ENCODE measurements around the gene C17orf58. TPM values are rescaled to one million over a fixed set of nuclear protein-coding genes. Genes with fewer than 3 reads are reported as not detected.
A peak's percentile ranks its signal among the peaks of the same experiment; 100 is the strongest.

The C17orf58 gene
- total and polyA plus RNA-seq, 2 of the 4 experiments (the other 2 are of a cell fraction), result 7.2 to 10.2 TPM

DNA sequence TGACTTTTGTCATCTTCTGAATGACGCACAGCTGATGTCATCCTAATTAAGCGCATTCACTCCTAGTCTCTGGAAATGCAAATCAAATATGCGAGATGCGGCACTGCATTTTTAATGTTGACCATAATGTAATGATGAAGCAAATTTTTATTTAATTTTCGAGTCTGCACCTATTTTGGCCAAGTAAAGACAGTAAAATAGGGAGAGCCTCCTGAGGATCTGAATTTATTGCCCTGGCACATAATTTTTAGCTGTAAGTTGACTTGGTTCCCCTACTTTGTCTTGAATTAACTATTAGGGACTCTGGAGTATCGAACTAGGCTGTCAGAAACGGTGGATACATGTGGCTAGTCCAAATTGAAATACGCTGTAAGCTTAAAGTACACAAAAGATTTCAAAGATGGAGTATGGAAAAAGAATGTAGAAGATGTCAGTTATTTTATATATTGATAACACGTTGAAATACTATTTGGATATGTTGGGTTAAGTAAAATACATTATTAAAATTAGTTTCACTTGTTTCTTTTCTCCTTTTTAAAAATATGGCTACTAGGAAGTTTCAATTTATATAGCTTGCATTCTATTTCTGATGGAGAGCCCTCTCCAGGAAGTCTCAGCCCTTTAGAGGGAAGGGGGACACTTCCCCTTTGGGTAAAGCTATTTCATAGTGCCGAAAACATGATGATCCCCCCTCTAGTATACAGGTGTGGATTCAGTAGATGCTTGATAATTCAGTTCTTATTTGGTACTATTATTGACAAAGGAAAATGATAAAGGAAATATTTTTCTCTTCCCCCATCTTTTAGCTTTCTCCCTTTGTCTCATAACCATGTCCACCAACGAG, 40.3 kb upstream of the C17orf58 start:
- no peak for ATAC-seq (ENCODE audit: low read depth)
- peak overlapping the region; percentile 15; the same call in 1 of the 2 replicates for H3K18ac ChIP-seq (ENCODE audit: low read depth, low read length)
- BruUV-seq (replicated peaks), result no TSS peak
- no peak for TF ChIP-seq MAZ (IDR thresholded peaks at IDR 0.05; ENCODE audit: borderline replicate concordance, low read depth, low read length)
- TF ChIP-seq POLR2A (IDR thresholded peaks at IDR 0.05; ENCODE audit: low read depth, low read length), result no peak
- TF ChIP-seq SMC3 (IDR thresholded peaks at IDR 0.05; ENCODE audit: low read depth, low read length), result no peak
- TF ChIP-seq RAD21 (IDR thresholded peaks at IDR 0.05; ENCODE audit: low read length), result no peak
- no peak for TF ChIP-seq CHD1 (IDR thresholded peaks at IDR 0.05; ENCODE audit: low read depth, low read length)
- TF ChIP-seq, protein P1, sequence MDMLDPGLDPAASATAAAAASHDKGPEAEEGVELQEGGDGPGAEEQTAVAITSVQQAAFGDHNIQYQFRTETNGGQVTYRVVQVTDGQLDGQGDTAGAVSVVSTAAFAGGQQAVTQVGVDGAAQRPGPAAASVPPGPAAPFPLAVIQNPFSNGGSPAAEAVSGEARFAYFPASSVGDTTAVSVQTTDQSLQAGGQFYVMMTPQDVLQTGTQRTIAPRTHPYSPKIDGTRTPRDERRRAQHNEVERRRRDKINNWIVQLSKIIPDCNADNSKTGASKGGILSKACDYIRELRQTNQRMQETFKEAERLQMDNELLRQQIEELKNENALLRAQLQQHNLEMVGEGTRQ (IDR thresholded peaks at IDR 0.05; ENCODE audit: low read depth, low read length), result no peak
- no peak for TF ChIP-seq NFE2L2 (IDR thresholded peaks at IDR 0.05; ENCODE audit: low read depth, low read length)
- TF ChIP-seq MXI1 (IDR thresholded peaks at IDR 0.05; ENCODE audit: borderline replicate concordance, low read depth, low read length), result no peak
- TF ChIP-seq RCOR1 (IDR thresholded peaks at IDR 0.05; ENCODE audit: insufficient replicate concordance, low read length), result no peak
- TF ChIP-seq RFX5 (IDR thresholded peaks at IDR 0.05; ENCODE audit: low read depth, low read length), result no peak
- TF ChIP-seq FOS (IDR thresholded peaks at IDR 0.05; ENCODE audit: low read depth, low read length), result no peak
- no peak for TF ChIP-seq CEBPB (IDR thresholded peaks at IDR 0.05; ENCODE audit: low read depth, low read length)
- TF ChIP-seq, protein P2, sequence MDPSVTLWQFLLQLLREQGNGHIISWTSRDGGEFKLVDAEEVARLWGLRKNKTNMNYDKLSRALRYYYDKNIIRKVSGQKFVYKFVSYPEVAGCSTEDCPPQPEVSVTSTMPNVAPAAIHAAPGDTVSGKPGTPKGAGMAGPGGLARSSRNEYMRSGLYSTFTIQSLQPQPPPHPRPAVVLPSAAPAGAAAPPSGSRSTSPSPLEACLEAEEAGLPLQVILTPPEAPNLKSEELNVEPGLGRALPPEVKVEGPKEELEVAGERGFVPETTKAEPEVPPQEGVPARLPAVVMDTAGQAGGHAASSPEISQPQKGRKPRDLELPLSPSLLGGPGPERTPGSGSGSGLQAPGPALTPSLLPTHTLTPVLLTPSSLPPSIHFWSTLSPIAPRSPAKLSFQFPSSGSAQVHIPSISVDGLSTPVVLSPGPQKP (IDR thresholded peaks at IDR 0.05; ENCODE audit: borderline replicate concordance, low read depth, low read length), result no peak
- TF ChIP-seq BHLHE40 (IDR thresholded peaks at IDR 0.05; ENCODE audit: low read depth, low read length), result no peak

More for the DNA sequence above, 40.3 kb upstream of the C17orf58 start:
- peak overlapping the region in 1 of 2 experiments; percentile 7; a peak in 3 of 4 replicates for H4K8ac ChIP-seq (ENCODE audit: low read depth in 2 of 2, low read length in 2 of 2)
- peak overlapping the region; percentile 73 for H2AK9ac ChIP-seq (replicated peaks; ENCODE audit: low read depth, low read length, poor library complexity)
- H2BK15ac ChIP-seq (ENCODE audit: low read depth, low read length), result no peak overlapping the region
- H3K27ac ChIP-seq (ENCODE audit: insufficient read depth, low read length), result peak overlapping the region; percentile 75
- peak overlapping the region; percentile 43 for H2BK5ac ChIP-seq (ENCODE audit: low read depth, low read length, poor library complexity, severe bottlenecking)
- H2BK20ac ChIP-seq (ENCODE audit: low read depth, low read length), result no peak overlapping the region
- DNase-seq, result peak; percentile 59
- POLR2A ChIA-PET (ENCODE audit: unreplicated experiment), result no interaction called here
- H3K79me1 ChIP-seq (ENCODE audit: low read depth in 1 of 2, low read length in 2 of 2), result peaks cover 18 to 33% of the 10 kb centered on the region in 2 experiments
- no peaks in the 10 kb centered on the region for H3K9me1 ChIP-seq (ENCODE audit: insufficient read depth, low read length)
- peak overlapping the region; percentile 67 for H3K56ac ChIP-seq (ENCODE audit: extremely low read depth, insufficient read depth, low read length)
- no peaks in the 10 kb centered on the region for H4K20me1 ChIP-seq (ENCODE audit: insufficient read depth, low read length)
- peak overlapping the region; percentile 86; the same call in 1 of the 2 replicates for H4K5ac ChIP-seq (ENCODE audit: low read depth, low read length)
- peak overlapping the region; percentile 14; the same call in 1 of the 2 replicates for H3K4ac ChIP-seq (ENCODE audit: low read depth, low read length)
- H3K4me1 ChIP-seq (ENCODE audit: control insufficient read depth, insufficient read depth, low read length), result no peaks in the 10 kb centered on the region; the same call in 1 of the 2 replicates
- dilution Hi-C loops (cut with HindIII; ENCODE audit: low sequenced_read_pairs, unreplicated experiment), result no loop called here
- H3K4me2 ChIP-seq (ENCODE audit: low read depth, low read length), result peak overlapping the region; percentile 99
- CTCF ChIA-PET, result interaction anchor here (0.8 kb wide), 1 partner anchor 319 kb away, joined by 3 read pairs; no protein-coding TSS in a partner anchor
- no peak overlapping the region for H2BK120ac ChIP-seq (ENCODE audit: low read depth, low read length)
- peak overlapping the region; percentile 91 for H2AFZ ChIP-seq (replicated peaks; ENCODE audit: low read length, poor library complexity)
- no peak overlapping the region for H4K91ac ChIP-seq (ENCODE audit: insufficient read depth, low read depth, low read length)
- H3K4me3 ChIP-seq (ENCODE audit: insufficient read depth, low read depth, low read length), result peak overlapping the region; percentile 93
- peak overlapping the region; percentile 69 for H3K9ac ChIP-seq (ENCODE audit: low read depth, low read length)
- intact Hi-C loops (cut with micrococcal nuclease), result no loop called here
- peaks cover 25% of the 10 kb centered on the region for H3K36me3 ChIP-seq (ENCODE audit: control insufficient read depth, insufficient read depth, low read length)
- no CpG with 5 or more reads among the region's 11 CpGs for WGBS, 2 experiments (ENCODE audit: extremely low coverage in 2 of 2, insufficient read length in 1 of 2)
- peak overlapping the region; percentile 81; the same call in 1 of the 2 replicates for H3K23ac ChIP-seq (ENCODE audit: low read depth, low read length)
- in situ Hi-C loops (cut with MboI; ENCODE audit: low sequenced_read_pairs), result no loop called here
- H3K27me3 ChIP-seq (ENCODE audit: control insufficient read depth, insufficient read depth, low read length), result no peaks in the 10 kb centered on the region
- H2AK5ac ChIP-seq (ENCODE audit: low read depth, low read length), result no peak overlapping the region
- H3K9me3 ChIP-seq (ENCODE audit: control insufficient read depth, insufficient read depth, low read length), result no peaks in the 10 kb centered on the region
- H3K14ac ChIP-seq (replicated peaks; ENCODE audit: low read depth, low read length), result peak overlapping the region; percentile 46

All from IMR-90 (cell line).